Ammon's horn (tissue), 1 donor: ENCODE results near the gene IFT74.
"Not testable (repeated sequence)": the region's sequence is repeated elsewhere in the genome, so short reads cannot be mapped to it uniquely, and the experiment has no call there.

Source experiments
- DNase-seq: peaks from one replicate; pipeline ENCODE4 v3.0.0-alpha.2; 2016; ENCODE audit warnings: low spot score

The IFT74 gene

DNA sequence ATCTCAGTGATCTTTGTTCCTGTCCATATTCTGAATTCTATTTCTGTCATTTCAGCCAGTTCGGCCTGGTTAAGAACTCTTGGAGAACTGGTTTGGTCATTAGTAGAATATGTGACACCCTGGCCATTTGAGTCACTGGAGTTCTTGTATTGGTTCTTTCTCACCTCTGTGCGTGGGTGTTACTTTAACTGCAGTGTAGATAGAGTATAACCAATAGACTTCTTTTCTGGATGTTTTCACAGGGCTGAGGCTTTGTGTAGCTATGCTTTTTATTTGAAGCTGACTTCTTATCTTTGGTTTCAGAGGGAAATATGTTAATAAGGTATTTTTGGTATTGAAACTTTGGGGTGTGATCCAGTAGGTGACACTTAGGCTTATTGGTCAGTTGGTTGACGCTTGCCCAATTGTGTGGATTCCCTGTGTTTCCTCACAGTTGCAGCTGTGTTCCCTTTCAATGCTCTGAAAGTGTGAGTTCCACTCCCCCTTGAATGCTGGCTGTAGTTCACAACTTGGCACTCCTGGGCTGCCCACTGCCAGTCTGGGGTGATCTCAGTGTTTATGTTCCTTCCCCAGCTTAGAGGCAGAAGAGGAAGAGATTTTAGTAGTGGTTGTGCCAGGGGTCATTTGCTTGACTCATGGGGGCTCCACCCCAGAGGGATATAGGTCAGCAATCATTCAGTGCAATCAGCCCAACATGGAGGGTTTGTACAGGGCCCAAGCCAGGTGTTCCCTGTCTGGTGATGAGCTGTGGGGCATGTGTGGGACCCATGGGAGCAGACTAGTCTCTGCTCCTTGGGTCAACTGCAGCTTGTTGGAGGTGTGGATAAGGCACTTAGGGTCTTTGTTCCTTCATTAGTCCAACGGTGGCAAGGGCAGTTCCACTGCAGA, 117.9 kb downstream of the IFT74 start:
- no peak for DNase-seq

DNA sequence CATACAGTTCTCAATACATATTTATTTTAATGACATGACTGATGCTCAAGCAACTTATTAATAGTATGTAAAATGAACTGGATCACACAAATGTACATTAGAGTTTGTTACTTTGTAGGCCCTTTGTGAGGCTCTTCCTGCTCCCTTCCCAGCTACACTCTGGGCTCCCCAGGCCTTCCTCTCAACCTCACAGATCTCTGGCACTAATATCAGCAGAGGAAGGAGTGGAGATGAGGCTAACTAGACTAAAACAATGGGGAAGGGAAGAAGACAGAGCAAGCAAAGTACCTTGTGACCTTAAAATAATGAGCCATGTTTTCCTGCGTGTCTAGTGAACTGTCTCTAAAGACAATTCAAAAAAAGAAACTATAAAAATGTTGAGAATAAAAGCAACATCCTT, 122.5 kb downstream of the IFT74 start:
- DNase-seq: no peak

DNA sequence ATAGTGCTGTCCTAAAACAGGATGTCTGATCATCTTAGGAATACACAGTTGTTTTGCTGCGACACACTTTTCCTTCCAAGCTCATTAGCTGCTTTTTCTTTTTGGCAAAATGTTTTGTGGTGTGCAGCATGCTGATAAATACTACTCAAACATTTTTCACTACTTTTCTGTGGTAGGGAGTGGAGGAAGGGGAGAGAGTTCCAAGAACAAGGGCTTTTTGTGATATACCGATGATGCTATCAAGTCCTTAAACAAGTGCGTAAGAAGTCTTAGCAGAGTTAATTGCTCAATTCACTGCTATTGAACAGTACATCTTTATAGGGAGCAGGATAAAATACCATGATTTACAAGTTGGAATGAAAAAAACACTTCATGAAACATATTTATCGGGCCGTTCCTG, 129.2 kb downstream of the IFT74 start:
- DNase-seq: no peak

GRCh38 chr9:27086818-27087680, 130.8 kb downstream of the IFT74 start:
- no peak for DNase-seq

DNA sequence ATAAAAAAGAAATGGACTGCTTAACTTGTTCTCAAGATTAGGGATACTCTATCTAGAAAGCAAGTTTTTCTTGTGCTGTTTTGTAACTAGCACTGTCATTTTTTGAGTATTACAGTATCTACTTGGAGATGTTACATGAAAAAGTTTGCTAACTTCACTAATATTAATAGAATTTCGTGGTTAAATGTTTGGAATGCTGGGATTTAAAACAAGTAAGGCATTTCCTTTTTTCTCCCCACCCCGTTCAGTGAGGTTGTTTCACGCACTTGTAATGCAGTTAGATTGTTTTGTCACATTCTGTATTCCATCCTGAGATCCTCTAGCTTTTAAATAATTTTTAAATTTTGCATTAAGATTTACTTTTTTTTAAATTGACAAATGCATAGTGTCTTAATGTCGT, 132.8 kb downstream of the IFT74 start:
- DNase-seq: no peak

DNA sequence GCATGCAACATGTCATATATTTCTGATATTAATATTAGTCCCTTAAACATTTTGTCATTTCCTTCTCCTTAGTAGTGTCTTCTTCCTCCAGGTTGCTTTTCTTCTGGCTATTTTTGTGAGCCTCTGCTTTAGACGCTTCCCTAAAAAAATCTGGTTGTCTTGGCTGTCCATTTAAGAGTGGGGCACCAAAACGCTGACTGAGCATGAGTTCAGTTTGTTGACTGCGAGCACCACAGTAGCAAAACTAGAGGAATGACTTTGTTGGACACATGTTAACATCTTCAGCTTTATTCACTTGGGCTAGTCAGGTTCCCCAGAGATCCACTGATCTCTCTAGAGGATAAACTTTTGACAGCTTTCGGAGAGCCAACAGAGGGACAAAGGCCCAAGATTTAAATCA, 133.5 kb downstream of the IFT74 start:
- no peak for DNase-seq

DNA sequence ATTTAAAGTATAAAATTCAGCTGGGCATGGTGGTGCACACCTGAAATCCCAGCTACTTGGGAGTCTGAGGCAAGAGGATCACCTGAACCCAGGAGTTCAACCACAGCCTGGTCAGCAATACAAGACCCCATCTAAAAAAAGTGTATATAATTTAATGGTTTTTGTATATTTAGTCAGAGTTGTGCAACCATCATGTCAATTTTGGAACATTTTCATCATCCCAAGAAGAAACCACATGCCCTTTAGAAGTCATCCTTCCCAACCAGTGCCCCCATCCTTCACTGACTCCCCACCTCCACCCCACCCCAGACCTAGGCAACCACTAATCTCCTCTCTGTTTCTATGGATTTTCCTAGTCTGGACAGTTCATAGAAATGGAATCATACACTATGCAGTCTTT, 134.0 kb downstream of the IFT74 start:
- DNase-seq: no peak

- DNase-seq: no peak
These were observed 134.5 kb downstream of the IFT74 start for GRCh38 chr9:27090711-27091110.

DNA sequence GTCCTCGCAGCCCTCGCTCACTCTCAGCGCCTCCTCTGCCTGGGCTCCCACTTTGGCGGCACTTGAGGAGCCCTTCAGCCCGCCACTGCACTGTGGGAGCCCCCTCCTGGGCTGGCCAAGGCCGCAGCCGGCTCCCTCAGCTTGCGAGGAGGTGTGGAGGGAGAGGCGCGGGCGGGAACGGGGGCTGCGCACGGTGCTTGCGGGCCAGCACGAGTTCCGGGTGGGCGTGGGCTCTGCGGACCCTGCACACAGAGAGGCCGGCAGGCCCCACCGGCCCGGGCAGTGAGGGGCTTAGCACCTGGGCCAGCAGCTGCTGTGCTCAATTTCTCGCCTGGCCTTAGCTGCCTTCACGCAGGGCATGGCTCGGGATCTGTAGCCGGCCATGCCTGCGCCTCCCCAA, 136.3 kb downstream of the IFT74 start:
- DNase-seq: not testable (repeated sequence)

- DNase-seq: not testable (repeated sequence)
These were observed 137.3 kb downstream of the IFT74 start for GRCh38 chr9:27093384-27094067.

DNA sequence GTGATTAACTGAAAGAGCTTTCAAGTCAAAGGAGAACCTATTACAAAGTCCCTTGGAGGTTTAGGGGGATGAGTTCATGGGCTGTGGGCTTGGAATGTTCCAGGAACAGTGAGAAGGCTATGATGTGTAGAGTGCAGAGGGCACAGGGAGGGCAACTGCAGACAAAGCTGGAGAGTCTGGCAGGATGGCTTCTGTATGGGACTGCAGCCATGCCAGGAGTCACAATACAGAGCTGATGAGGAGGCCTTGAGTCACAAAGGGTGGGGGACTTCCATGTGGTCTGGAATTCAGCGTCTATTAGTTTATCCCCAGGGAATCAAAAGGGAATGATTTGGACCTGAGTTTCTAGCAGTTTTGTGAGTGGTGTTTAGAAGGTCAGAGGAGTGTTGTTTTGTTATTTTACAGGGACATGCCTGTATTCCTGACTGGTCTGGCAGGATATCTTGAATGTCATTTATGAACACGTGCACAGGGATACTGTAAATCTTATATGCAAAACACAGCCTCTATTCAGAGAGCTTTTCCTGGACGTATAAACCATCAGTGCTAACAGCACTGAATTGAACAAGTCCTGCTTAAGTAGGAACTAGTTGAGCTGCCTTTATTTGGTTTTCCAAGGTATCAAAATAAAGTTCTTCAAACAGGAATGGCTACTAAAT, 138.6 kb downstream of the IFT74 start:
- no peak for DNase-seq

DNA sequence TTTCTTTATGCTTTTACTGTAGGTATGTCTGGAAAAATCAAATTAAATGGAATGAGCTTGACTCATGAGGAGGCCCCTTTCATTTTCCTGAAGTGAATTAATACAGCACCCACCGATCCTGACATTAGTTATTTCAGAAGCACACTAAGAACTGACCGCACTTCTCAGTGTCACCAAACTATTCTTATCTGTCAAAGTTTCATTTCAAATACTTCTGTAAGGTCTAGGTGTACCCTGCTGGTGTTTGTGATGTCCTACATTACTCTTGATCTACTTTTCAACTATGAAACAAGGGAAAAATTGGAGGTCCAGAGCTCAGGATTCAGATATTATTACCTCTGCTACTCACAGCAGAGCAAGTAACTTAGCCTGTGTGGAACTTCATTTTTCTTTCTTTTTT, 151.0 kb downstream of the IFT74 start:
- DNase-seq: no peak

DNA sequence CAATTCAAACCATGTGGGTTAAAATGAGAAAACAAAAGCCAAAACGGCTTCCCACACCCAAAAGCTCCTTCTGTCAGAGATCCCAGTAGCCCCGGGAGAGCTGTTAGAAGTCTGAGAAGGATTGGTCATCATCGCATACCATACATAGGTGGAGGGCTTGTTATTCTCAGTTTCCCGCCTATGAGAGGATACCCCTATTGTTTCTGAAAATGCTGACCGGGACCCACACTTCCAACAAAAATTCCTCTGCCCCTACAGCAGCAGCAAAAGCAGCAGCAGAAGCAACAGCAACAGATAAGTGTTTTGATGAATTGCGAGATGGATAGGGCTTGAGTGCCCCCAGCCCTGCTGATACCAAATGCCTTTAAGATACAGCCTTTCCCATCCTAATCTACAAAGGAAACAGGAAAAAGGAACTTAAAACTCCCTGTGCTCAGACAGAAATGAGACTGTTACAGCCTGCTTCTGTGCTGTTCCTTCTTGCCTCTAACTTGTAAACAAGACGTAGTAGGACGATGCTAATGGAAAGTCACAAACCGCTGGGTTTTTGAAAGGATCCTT, 152.8 kb downstream of the IFT74 start, which contains the start of gene TEK:
TSS of gene TEK (plus strand) at position 245 of the 561 bp plus-strand sequence. CDS start 366 bp downstream, outside the sequence.
- peak; percentile 16 for DNase-seq

DNA sequence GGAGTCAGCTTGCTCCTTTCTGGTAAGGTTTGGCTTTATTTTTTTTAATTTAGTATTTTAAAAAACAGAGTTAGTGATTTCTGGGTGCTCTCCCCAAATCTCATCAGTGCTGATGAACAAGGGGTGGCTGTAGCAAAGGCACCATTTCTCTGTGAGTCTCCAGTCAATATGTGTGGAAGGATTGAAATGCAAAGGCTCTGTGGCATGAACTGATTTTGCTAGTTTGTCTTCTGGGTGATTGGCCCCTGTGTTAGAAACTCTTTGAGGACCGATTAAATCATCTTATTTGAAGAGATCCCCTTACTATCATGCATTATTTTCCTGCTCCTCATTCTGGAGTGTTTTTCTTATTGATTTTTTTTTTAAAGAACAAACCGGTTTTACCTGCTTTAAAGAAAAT, 153.4 kb downstream of the IFT74 start:
- DNase-seq: no peak

- no peak for DNase-seq
These were observed 154.0 kb downstream of the IFT74 start for GRCh38 chr9:27110181-27110580.

DNA sequence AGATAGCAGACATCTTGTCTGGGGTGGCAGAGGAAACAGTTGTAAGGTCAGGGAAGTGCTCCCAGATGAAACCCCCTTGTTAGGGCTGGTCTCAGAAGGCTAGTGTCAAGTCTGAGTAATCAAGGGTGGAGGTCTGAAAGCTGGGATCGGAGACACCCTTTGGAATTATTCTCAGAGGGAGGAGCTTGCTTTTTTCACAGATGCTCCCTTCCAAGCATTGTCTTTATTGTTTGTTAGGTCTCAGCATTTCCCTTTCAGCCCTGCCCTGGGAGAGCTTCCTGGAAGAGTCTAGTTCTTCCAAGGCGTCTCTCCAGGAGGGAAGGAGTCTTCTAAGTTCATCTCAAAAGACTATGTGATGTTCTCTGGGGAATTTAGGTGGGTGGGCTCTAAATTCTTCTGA, 156.0 kb downstream of the IFT74 start:
- no peak for DNase-seq
